K562 treated with DMSO at 1 percent for 24 hours (cell line): ENCODE measurements around the gene PCDHA6. TPM values are rescaled to one million over a fixed set of nuclear protein-coding genes. Genes with fewer than 3 reads are reported as not detected.

Experiments
- total RNA-seq: library from RNA; unstranded; fragments of 300-600 nt; gene quantifications from 2 replicates; pipeline ENCODE4 v1.2.3, GENCODE V29; 2022; ENCODE audit warnings: low read depth; ENCODE audit not compliant: insufficient read depth

PCDHA6 gene, protein sequence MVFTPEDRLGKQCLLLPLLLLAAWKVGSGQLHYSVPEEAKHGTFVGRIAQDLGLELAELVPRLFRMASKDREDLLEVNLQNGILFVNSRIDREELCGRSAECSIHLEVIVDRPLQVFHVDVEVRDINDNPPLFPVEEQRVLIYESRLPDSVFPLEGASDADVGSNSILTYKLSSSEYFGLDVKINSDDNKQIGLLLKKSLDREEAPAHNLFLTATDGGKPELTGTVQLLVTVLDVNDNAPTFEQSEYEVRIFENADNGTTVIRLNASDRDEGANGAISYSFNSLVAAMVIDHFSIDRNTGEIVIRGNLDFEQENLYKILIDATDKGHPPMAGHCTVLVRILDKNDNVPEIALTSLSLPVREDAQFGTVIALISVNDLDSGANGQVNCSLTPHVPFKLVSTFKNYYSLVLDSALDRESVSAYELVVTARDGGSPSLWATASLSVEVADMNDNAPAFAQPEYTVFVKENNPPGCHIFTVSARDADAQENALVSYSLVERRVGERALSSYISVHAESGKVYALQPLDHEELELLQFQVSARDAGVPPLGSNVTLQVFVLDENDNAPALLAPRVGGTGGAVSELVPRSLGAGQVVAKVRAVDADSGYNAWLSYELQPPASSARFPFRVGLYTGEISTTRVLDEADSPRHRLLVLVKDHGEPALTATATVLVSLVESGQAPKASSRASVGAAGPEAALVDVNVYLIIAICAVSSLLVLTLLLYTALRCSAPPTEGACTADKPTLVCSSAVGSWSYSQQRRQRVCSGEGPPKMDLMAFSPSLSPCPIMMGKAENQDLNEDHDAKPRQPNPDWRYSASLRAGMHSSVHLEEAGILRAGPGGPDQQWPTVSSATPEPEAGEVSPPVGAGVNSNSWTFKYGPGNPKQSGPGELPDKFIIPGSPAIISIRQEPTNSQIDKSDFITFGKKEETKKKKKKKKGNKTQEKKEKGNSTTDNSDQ
- not detected in 2 replicates for total RNA-seq

DNA sequence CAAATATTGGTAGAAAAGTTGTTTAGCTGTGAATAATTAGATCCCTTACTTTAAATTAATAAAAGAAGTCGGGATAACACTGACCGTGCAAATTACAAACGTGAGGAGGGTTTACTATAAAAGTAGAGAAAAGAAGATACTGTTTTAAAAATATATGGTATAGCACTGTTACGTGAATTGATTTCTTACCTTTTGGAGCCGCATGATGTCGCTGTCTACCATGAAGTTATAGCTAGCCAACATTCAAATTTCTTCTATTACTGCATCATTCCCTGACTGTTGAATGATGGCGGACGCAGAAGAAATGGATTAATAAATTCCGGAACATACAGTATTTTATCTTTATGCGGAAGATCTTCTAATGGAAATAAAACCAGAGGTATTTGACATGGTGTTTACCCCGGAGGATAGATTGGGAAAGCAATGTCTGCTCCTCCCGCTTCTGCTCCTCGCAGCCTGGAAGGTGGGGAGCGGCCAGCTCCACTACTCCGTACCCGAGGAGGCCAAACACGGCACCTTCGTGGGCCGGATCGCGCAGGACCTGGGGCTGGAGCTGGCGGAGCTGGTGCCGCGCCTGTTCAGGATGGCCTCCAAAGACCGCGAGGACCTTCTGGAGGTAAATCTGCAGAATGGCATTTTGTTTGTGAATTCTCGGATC is at the start of gene PCDHA6:
TSS of gene PCDHA6 (plus strand) at position 257 of the 658 bp plus-strand sequence. CDS start at position 389, 132 bp downstream.

GRCh38 chr5:140785905-140786686 is 41.7 kb upstream of the PCDHA6 start, which contains the start of gene PCDHA1:
Gene PCDHA1, plus strand, starts transcription at chr5:140786140.

DNA sequence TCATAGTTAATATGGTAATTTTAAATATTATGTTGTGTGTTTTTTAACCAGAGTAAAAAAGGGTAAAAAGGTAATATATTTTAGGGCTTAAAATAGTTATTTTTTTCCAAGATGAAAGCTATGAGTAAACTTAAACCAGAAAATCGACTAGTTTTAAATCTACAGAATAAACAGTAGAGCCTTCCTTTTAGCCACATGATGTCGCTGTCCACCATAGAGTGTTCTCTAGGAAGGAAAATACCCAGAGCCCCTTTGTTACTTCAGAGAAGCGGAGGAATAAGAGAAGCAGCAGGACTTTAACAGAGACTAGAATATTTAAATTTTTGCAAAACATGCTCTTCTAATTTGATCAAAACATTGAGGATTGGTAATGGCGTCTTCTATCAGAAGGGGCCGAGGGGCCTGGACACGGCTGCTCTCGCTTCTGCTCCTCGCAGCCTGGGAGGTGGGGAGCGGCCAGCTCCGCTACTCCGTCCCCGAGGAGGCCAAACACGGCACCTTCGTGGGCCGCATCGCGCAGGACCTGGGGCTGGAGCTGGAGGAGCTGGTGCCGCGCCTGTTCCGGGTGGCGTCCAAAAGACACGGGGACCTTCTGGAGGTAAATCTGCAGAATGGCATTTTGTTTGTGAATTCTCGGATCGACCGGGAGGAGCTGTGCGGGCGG is 33.0 kb upstream of the PCDHA6 start, which contains the start of gene PCDHA2:
TSS of gene PCDHA2 (plus strand) at position 258 of the 664 bp plus-strand sequence.

GRCh38 chr5:140800816-140801493 is 26.8 kb upstream of the PCDHA6 start, which contains the start of gene PCDHA3:
Gene PCDHA3, plus strand, starts transcription at chr5:140801057.

DNA sequence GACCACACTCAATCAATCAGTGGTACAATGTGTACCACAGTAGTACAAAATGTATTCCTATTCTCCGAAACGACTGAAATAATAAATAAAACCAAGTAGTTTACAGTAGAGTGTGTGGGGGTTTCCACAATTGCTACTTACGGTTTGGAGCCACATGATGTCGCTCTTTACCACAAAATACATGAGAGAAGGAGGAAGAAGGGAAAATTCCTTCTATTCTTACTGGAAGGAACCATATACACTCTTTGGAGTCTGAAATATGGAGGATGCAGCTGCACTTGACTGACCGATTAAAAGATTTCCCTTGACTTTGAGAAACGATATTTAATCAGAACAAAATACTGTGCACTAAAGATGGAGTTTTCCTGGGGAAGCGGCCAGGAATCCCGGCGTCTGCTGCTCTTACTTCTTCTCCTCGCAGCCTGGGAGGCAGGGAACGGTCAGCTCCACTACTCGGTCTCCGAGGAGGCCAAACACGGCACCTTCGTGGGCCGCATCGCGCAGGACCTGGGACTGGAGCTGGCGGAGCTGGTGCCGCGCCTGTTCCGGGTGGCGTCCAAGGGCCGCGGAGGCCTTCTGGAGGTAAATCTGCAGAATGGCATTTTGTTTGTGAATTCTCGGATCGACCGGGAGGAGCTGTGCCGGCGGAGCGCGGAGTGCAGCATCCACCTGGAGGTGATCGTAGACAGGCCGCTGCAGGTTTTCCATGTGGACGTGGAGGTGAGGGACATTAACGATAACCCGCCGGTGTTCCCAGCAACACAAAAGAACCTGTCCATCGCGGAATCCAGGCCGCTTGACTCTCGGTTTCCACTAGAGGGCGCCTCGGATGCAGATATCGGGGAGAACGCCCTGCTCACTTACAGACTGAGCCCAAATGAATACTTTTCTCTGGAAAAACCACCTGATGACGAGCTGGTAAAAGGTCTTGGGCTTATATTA is 20.7 kb upstream of the PCDHA6 start, which contains the start of gene PCDHA4:
TSS of gene PCDHA4 (plus strand) at position 235 of the 942 bp plus-strand sequence.

GRCh38 chr5:140821375-140822280 is 6.1 kb upstream of the PCDHA6 start, which contains the start of gene PCDHA5:
Gene PCDHA5, plus strand, starts transcription at chr5:140821613.

GRCh38 chr5:140833993-140834392 is 6.2 kb downstream of the PCDHA6 start, which contains the start of gene PCDHA7:
Gene PCDHA7, plus strand, starts transcription at chr5:140834269. Its CDS starts 115 bp downstream, at chr5:140834384.

GRCh38 chr5:140840978-140841962 is 13.5 kb downstream of the PCDHA6 start, which contains the start of gene PCDHA8:
Gene PCDHA8, plus strand, starts transcription at chr5:140841187. Its CDS starts 135 bp downstream, at chr5:140841322.

GRCh38 chr5:140848139-140849102 is 20.7 kb downstream of the PCDHA6 start, which contains the start of gene PCDHA9:
Gene PCDHA9, plus strand, starts transcription at chr5:140848382. Its CDS starts 114 bp downstream, at chr5:140848496.

GRCh38 chr5:140855772-140856674 is 28.3 kb downstream of the PCDHA6 start, which contains the start of gene PCDHA10:
Gene PCDHA10, plus strand, starts transcription at chr5:140855897. Its CDS starts 152 bp downstream, at chr5:140856049.

GRCh38 chr5:140868721-140869554 is 41.2 kb downstream of the PCDHA6 start, which contains the start of gene PCDHA11:
Gene PCDHA11, plus strand, starts transcription at chr5:140868957. Its CDS starts 147 bp downstream, at chr5:140869104.

